GM10266 (cell line): ENCODE data around the gene ECHS1.
"Not testable (repeated sequence)": the region's sequence is repeated elsewhere in the genome, so short reads cannot be mapped to it uniquely, and the experiment has no call there.

ENCODE experiments used
- DNase-seq: peaks from one replicate; pipeline ENCODE4 v3.0.0; 2012; ENCODE audit errors: extremely low spot score
- CTCF ChIP-seq: IDR thresholded peaks from 2 replicates; pipeline ENCODE4 v1.5.1; 2012; ENCODE audit warnings: mild to moderate bottlenecking, low read depth; ENCODE audit not compliant: control insufficient read depth, insufficient read depth; ENCODE audit errors: missing control alignments

The ECHS1 gene

DNA sequence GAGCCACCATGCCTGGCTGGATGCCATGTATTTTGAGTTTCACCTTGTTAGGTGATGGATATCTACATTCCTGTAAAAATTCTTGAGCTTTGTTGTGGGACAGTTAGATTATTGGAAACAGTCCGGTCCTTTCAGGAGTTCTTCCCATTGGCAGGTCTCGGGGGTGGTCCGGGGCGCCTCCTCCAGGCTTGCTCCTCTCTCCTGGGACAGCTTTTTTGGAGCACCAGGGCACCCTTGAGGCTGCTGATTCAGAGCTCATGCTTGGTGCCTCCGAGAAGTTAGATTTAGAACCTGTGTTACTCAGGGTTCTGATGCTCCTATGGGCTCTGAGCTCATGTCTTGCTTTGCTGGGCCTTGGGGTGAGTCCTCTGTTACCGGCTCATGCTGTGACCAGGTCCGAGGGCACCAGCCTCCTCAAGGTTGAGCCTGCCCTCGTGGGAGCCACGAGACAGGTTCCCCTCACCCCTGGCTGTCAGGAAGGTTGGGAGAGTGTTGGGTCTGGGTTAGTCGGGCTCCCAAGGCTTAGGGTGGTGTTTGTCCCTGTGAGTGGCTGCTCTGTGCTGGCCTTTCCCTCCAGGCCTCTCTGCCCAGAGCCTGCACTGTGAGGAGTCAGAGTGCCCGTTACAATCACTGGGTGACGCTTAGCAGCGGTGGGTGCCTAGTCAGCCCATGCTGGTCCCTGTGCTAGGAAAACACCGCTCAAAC is 45.3 kb upstream of the ECHS1 start:
- TF ChIP-seq CTCF, result no peak
- DNase-seq, result no peak

DNA sequence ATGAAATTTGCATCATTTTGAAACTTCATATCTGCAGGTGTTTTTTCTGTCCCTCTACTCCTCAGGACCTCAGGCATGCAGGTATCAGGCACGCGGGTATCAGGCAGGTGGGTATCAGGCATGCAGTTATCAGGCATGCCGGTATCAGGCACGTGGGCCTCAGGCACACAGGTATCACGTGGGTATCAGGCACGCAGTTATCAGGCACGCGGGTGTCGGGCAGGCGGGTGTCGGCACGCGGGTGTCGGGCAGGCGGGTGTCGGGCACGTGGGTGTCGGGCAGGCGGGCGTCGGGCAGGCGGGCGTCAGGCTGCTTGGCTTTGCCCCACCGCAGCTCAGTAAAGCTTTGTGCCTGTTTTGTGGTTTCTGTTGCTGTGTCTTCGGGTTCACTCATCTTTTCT is 42.6 kb upstream of the ECHS1 start:
- no peak for TF ChIP-seq CTCF
- no peak for DNase-seq

GRCh38 chr10:133414401-133414800 is 41.2 kb upstream of the ECHS1 start:
- DNase-seq, result not testable (repeated sequence)

DNA sequence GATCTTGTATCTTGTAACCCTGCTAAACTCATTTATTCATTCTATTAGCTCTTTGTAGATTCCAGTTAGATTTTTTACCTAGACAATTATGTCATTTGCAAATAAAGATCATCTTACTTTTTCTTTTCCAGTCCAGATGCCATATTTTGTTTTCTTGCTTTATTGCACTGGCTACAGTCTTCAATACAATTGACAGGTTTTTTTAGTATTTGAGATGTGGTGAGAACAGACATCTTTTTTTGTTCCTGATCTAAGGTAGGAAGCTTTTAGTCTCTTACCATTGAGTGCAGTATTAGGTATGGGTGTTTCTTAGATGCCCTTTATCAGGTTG is 39.2 kb upstream of the ECHS1 start:
- DNase-seq, result no peak
- no peak for TF ChIP-seq CTCF

GRCh38 chr10:133411523-133412380 is 38.6 kb upstream of the ECHS1 start:
- TF ChIP-seq CTCF, result no peak
- no peak for DNase-seq

GRCh38 chr10:133405844-133406527 is 32.8 kb upstream of the ECHS1 start:
- no peak for TF ChIP-seq CTCF
- no peak for DNase-seq

DNA sequence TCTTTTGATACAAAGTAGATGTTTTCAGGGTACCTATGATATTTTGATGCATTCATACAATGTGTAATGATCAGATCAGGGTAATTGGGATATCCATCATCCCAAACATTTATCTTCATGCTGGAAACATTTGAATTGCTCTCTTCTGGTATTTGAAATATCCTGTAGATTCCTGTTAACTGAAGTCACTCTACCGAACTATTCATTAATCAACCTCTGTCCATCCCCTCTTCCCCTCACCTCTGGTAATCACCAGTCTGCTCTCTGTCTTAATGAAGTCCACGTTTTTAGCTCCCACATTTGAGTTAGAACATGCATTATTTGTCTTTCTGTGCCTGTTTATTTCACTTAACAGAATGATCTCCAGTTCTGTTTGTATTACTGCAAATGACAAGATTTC is 32.1 kb upstream of the ECHS1 start:
- TF ChIP-seq CTCF, result no peak
- no peak for DNase-seq
